ENCODE results near the gene PTPRG. TPM values are rescaled to one million over a fixed set of nuclear protein-coding genes. Genes with fewer than 3 reads are reported as not detected.
A peak's percentile ranks its signal among the peaks of the same experiment; 100 is the strongest.

PTPRG gene
- total RNA-seq, 1 donor from 2014 or later: 119 TPM

DNA sequence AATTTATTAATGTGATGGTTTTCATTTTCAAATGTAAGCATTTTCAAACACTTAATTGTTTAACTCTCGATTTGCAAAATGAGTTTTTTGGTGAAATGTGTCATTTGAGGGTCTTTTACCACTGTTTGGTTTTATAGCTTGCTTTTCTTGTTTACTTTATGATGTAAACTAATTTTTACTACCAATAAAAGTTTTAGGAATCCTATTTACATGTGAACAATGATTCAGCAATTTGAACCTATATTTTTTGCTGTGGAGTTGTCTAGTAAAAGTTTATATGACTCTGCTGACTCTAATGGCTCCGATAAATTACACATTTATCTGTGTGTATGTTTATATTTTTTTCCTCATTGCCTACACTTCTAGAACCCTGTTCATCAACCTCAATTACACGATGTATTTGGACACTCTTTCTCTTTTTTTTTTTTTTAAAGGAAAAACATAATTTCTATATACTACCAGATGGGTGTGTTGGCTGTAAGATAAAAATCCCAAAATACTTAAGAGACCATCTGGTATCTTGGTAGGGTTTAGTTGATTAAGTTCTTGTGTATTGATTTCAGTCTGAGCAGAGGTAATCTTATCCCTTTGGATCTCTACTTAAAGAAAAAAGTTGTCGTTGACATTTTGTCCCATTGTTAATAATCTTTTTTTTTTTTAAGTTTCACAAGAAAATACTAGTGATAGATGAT lies 89.5 kb downstream of the PTPRG start:
- no peak for DNase-seq (ENCODE audit: low read depth)

DNA sequence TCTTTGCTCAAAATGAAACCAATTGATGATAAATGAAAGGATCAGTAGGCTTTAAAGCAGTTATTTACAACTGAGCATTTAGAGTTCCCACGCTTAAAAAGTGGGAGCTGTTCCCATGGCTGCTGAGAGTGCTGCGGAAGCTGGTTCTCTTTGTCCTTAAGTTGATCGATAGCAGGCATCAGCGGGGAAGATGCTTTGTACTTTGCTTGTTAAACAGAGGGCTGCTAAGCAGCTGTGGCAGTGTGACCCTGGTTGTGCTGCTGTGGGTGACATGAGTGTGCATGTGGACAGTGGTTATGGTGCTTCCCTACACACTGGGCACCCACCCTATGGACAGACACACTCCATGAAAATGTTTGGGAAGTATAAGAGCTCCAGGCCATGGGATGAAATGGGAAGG lies 96.3 kb downstream of the PTPRG start:
- DNase-seq (ENCODE audit: low read depth): no peak

DNA sequence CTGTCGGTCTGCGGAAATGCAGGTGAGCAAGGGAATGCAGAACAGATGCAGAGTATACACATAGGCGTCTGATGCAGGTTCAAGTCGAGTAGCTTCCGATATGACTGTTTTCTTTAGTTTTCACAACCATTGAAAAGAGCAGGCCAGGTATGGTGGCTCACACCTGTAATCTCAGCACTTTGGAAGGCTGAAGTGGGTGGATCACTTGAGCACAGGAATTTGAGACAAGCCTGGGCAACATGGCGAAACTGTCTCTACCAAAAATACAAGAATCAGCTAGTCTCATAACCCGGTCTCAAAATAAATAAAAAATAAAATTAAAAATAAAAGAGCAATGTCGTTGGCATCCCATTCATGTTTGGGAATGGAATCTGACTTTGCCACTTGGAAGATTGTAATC lies 101.5 kb downstream of the PTPRG start:
- DNase-seq (ENCODE audit: low read depth): no peak

DNA sequence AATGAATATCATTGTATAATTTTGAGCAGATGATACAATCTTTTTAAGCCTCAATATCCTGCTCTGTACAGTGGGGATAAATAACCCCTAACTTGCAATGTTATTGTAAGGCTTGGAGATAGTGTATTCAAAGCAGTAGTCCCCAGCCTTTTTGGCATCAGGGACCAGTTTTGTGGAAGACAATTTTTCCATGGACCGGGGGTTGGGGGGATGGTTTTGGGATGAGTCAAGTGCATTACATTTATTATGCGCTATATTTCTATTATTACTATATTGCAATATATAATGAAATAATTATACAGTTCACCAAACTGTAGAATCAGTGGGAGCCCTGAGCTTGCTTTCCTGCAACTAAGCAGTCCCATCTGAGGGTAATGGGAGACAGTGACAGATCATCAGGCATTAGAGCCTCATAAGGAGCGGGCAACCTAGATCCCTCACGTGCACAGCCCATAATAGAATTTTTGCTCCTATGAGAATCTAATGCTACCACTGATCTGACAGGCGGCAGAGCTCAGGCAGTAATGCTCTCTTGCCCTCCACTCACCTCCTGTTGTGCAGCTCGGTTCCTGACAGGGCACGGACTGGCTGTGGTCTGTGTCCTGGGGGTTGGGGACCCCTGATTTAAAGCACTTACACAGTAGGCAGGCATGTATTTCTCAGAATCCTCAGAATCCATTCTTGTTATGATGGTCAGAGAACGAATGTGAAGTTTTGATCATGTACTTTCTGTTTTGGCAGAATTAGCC lies 102.2 kb downstream of the PTPRG start:
- DNase-seq (ENCODE audit: low read depth): no peak

DNA sequence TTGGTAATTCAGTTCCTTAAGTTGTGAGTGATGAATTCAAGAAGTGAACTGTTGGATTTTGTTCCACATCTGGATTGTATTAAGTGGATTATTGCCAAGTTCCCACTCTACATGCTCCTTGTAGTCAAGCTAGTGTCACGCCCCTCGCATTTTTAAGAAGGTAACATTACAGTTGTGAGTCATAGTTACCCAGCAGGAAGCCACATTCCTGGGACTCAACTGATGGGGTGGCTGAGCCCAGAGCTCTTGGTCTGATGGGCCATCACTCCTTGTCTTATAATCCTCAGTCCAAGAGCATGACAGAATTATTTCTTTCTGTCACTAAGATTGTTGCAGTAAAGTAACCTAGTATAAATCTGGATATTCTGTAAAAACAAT lies 102.7 kb downstream of the PTPRG start:
- DNase-seq (ENCODE audit: low read depth): peak; percentile 93

DNA sequence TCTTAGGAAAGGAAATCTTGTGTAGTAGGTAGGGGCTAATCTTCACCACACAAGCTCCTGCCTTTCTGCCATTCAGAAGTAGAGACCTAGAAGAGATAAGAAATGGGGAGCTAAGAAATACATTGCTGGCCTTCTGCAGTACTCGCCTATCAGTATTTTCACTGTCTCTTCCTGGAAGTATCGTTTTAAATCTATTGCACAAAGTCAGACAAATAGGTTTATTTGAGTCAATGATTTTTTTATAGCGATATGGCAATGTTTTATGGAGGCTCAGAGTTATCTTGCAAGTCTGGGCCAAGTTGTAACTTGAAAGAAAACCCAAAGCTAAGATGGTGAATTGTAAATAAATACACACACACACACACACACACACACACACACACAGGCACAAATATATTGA lies 103.8 kb downstream of the PTPRG start:
- DNase-seq (ENCODE audit: low read depth): no peak

DNA sequence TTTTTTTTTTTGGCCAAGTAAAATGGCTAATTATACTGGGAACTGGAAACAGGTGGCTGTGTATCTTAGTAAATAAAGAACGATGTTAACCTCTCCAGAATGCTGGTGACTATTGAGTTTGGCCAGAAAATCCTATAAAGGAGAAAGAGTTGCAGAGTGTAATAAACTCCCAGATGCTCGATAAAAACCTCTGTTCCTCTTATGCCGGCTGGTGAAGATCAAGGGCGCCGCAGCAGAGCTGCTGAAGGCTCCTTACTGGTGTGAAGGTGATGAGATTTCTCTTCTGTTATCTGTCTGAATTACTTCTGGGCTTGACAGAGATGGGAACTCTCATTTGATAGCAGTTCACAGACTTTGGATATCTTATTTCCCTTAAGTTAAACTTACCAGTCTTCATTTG lies 104.6 kb downstream of the PTPRG start:
- DNase-seq (ENCODE audit: low read depth): no peak

DNA sequence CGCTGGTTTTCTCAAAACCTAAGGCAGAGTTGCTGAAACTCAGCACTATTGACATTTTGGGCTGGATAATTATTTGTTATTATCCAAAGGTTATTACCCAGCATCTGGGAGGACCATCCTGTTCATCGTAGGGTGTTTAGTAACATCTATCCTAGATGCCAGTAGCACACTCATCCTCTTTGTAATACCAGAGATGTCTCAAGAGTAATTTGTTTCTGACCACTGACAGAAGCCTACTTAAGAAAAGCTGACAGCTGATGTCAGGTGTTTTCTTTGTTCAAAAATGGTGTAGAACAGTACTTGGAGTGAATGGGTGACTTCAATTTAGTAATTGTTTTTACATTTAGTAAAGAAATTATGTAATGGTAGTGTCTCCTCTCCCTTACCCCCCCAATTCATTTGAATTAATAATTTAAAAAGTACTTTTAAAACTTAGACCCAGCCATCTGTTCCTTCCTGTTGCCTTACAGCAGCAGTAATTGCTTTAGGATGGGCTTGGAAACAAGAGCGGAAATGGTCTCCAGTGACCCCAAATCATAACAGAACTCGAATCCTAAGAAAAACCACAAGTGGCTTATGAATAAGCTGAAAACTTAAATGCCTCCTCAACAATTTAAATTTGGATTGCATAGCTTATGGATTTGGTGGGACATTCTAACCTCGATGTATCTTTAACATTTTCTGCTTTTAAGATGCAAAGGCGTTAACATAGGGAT lies 105.4 kb downstream of the PTPRG start:
- no peak for DNase-seq (ENCODE audit: low read depth)

DNA sequence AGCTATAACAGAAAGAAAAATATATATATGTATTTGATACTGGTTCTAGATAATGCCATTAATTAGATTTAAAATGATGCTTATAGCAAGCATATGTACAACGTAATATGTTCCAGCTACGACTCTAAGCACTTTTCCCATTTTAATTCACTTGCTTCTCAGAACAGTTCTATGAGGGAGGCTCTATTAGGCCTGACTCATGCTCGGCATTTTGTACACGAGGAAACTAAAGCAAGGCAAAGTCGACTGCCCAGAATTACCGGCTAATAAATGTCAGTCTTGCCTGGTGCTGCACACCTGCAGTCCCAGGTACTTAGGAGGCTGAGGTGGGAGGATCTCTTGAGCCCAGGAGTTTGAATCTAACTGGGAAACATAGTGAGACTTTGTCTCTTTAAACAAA lies 106.0 kb downstream of the PTPRG start:
- DNase-seq (ENCODE audit: low read depth): no peak

DNA sequence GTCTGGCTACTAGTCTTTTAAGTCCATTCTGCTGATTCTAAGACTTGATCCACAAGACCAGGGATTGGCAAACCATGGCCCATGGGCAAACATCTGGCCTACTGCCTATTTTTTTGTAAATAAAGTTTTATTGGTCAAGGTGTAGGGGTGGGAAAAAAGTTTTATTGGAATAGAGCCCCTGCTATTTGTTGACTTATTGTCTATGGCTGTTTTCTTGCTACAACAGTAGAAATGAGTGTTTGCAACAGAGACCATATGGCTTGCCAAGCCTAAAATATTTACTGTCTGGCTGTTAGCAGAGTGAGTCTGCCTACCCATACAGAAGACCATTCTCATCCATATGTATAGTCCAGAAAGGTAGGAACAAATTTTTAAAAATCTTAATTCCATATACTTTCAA lies 106.4 kb downstream of the PTPRG start:
- DNase-seq (ENCODE audit: low read depth): no peak

DNA sequence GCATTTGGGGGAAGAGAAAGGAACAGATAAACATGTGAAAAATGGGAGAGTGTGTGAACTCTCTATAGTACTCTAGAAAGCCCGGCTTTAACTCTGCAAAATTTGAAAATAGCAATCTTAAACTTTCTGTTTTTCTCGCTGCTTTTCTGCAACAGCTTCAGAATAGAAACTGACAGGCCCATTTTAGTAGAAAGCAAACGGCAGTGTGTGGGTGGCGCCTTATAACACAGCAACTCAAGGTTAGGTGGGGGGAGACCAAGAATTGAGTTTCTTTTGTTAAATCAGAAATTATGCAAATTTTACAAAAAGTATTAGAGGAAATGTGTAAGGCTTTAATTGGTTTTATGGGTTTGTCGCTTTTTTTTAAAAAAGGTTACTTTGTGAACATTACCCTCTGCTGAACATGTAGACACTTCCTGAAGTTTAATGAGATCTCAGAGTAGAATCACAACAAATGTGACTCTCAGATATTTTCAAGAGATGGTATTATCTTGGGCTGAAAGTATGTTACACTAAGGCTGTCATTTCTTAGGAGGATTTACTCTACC lies 107.0 kb downstream of the PTPRG start:
- no peak for DNase-seq (ENCODE audit: low read depth)

DNA sequence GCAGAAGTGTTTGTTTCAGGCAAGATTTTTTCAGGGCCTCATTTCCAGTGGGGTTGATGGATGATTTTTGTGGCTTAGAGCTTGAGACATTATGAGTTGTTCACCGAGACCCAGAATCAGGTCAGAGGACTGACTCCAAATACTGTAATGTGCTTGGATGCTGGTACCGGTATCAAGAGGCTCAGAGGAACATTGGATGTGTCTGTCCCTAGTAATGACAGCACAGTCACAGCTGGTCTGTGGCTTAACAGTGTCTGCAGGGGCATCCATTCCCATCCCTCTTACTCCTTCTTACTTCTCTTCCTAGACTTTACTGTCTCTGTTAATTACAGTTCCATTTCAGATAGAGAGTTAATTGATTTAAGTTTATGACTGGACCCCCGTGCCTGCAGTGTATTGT lies 107.8 kb downstream of the PTPRG start:
- DNase-seq (ENCODE audit: low read depth): no peak

DNA sequence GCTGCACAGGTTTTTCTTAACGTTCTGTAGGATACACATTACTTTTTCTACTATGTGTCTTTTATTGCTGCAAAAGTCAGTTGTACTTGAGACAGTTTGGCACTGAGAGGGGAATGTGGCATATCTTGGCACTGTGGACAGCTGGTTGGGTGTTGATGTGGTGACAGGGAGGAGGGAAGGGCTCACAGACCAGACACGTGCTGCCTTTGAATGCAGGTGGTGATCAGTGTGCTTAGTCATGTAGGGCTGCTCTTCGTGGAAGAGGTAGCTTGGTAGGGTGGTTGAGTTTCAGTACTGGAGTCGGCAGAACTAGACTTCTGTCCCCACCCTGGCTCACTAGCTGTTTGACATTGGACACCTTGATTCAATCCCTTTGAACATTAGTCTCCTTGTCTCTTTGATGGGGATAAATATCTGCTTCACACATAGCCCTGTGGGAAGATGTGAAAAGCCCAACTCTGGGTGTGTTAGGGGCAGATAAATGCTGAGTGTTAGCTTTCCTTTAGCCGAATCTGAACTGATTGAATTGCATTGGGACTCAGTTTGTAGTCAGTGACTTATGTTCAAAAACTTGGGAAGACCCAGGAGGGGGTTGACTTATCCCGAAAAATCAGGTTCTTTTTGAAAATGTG lies 108.4 kb downstream of the PTPRG start:
- peak; percentile 42 for DNase-seq (ENCODE audit: low read depth)

DNA sequence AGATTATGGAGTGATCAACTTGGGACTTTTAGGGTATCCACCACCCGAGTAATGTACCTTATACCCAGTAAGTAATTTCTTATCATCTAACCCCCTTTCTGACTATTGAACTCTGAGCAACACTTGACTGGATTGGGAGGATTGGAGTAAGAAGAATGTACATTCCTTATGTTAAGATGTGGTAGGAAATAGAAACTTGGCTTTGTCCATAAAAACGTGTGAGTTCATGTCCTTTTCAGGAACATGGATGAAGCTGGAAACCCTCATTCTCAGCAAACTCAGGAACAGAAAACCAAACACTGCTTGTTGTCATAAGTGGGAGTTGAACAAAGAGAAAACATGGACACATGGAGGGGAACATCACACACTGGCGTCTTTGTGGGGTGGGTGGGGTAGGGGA lies 112.3 kb downstream of the PTPRG start:
- DNase-seq (ENCODE audit: low read depth): no peak

DNA sequence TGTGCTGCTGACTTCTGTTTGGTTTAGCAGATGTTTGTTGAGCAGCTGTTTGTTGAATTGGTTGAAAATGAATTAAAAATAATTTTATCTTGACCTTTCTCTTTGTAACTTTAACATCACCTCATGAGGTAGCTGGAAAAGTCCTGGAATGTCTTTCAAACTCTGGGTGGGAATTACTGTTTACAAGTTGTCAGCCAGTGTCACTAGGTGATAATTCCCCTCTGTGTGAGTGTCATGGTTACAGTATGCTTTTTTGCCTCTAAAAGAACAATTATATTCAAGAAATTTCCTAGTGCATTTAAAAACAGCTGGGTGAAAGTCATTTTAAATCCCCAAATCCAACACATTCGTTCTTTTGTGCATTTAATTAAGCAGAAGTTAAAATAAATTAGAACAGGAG lies 113.2 kb downstream of the PTPRG start:
- no peak for DNase-seq (ENCODE audit: low read depth)

DNA sequence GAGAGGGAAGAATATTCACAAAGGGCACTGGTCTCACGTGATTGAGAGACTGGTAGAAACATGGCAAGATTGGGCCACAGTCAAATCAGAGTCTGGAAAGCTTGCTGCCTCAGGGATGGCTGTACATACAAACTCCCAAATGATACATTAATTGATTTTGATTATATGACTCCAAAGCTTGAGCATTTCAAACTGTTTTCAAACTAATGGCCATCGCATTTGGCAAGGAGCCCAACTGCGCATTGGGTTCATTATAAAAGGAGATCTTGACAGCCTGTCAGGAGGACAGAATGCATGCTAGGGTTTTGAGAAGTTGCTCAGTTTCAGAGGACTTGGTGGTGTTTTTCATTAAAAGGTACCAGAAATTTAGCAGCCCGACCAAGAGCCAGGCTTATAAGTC lies 117.7 kb downstream of the PTPRG start:
- no peak for DNase-seq (ENCODE audit: low read depth)

DNA sequence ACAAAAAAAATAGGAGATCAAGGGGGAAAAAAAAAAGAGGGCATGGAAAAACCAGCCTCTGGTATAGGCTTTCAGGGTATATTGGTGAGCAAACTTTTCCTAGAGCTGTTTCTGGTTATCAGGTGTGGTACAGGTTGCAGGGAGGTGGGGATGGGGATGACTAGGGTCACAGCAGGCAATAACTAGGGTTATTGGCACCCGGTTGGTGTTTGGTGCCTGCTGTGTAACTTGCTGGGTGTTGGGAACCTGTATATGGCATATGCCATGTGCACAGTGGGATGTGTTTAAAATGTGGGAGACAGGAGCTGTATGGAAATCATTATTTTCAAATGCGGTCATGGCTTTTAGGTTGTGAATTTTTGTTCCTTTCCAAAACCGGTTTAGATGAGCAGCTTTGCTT lies 119.2 kb downstream of the PTPRG start:
- no peak for DNase-seq (ENCODE audit: low read depth)

DNA sequence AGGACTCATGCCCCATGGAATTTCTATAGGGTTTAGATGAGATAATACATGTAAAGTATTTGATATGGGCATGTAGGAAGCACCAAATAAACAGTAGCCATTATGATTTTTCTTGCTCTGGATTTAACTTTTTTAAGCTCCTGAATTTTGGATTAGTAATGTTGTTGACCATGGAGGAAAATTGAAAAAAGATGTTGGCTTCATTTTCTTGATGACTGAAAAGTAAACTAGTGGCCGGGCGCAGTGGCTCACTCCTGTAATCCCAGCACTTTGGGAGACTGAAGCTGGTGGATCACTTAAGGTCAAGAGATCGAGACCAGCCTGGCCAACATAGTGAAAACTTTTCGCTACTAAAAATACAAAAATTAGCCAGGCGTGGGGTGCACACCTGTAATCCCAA lies 120.3 kb downstream of the PTPRG start:
- DNase-seq (ENCODE audit: low read depth): no peak

DNA sequence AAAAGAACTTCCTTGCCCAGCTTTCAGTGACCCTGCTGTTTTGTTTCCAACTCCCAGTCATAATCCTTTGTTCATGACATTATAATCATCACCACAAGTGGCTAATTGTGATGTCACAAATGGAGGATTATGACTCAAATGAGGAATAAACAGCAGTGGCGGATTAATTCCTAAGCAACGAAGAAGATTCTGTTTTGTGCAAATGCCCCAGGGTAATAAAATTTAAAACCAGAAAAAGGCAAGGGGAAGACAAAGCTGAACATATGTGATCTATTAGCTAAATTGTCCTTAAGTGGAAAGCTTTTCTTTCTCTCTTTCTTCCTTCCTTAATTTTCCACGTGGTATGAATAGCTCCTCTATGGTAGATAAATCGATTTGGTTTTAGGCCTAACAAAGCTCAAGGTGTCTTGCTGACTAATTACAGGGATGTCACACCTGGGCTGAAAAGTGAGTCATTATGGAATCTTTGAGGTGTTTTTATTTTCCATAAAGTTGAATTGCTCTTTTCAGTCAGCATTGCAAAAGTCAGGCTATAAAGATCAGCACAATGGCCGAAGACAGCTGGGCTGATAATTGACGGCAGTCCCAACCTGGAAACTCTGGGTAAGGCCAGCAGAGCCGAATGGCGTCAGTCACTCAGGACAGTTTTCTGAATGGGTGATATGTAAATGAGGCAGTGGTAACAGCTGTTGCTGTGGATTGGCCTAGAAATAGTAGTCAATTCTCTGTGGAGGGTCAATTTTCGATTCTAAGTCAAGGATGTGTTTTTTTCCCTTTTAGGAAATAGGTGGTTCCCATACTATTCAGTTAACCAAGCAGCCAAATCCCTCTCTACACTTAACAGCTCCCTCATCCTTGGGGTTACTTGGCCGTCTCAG lies 121.5 kb downstream of the PTPRG start:
- no peak for DNase-seq (ENCODE audit: low read depth)

DNA sequence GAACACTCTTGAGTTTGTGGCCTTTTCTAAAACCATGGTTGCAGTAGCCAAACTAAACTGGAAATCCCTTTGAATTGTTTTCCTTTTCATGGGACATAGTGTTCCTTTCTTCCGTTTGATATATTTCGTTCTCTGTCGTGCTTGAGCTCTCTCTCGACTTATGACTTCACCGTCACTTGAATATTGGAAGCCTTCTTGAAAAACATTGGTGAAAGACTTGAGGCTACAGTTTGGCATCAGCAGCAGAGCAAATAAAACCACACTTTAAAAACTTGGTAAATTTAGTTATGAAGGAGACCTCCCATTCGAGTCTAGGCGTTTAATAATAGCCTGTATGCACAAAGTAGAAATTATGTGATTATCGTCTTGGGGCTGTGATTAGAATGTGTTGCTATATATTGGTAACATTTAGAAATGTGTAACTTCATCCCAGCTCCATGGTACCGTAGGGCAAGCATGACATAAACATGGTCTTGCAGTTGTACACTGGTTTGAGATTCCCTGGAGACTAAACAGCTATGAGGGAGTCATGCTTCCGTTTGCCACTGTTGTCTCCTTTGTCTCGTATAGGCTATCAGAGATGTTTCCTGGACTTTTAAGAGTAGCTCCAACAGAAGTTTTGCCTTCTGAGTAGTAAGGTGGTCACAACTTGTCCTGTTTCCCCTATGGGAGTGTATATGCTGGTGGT lies 122.3 kb downstream of the PTPRG start:
- no peak for DNase-seq (ENCODE audit: low read depth)

DNA sequence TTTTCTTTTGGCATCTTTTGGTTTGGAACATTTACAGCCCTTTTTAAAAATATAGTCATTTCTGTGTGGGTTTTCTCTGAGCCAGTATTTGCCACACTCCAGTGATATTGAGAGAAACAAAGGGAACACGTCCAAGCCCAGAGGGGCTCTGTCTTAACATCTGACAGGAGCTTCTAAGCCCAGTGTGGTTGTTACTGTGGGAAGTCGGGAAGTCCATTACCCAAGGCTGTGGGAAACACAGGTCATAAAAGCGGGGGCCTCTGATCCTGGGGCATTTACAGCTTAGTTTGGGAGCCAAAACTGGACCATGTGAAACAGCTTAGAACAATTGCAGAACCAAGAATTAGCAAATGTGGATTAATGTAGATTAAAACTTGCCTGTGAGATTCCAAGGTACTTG lies 123.0 kb downstream of the PTPRG start:
- DNase-seq (ENCODE audit: low read depth): peak; percentile 79
